Measurements from ENCODE around the gene RNF130.

DNA sequence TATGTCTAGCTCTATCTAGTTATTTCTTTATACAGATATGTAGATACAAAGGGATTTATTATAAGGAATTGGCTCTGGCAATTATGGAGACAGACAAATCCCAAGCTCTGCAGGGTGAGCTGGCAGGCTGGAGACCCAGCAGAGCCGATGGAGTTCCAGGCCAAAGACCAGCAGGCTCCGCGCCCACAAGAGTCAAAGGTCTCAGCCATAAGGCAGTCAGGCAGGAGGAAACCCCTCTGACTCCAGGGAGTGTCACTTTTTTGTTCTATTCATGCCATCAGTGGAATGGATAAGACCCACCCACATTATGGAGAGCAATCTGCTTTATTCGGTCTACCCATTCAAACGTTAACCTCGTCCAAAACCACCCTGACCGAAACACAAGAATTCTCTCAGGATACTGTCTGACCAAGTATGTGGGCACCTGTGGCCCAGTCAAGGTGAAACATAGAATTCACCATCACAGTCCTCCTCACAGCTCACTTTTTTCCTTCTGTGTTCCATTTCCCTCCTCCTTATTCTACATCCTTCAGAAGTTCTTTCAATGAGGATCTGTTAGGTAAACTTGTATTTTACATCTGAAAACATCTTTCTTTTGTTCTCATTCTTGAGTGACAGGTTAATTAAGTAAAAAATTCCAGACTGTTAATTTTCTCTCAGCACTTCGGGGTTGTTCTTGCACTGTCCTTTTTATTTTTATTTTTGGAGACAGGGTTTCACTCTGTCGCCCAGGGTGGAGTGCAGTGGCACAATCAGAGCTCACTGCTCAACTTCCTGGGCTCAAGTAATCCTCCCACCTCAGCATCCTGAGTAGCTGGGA lies 21.2 kb downstream of the RNF130 start:
- TF ChIP-seq RAD21 (IDR thresholded peaks at IDR 0.05) = no peak
- TF ChIP-seq, protein P1, sequence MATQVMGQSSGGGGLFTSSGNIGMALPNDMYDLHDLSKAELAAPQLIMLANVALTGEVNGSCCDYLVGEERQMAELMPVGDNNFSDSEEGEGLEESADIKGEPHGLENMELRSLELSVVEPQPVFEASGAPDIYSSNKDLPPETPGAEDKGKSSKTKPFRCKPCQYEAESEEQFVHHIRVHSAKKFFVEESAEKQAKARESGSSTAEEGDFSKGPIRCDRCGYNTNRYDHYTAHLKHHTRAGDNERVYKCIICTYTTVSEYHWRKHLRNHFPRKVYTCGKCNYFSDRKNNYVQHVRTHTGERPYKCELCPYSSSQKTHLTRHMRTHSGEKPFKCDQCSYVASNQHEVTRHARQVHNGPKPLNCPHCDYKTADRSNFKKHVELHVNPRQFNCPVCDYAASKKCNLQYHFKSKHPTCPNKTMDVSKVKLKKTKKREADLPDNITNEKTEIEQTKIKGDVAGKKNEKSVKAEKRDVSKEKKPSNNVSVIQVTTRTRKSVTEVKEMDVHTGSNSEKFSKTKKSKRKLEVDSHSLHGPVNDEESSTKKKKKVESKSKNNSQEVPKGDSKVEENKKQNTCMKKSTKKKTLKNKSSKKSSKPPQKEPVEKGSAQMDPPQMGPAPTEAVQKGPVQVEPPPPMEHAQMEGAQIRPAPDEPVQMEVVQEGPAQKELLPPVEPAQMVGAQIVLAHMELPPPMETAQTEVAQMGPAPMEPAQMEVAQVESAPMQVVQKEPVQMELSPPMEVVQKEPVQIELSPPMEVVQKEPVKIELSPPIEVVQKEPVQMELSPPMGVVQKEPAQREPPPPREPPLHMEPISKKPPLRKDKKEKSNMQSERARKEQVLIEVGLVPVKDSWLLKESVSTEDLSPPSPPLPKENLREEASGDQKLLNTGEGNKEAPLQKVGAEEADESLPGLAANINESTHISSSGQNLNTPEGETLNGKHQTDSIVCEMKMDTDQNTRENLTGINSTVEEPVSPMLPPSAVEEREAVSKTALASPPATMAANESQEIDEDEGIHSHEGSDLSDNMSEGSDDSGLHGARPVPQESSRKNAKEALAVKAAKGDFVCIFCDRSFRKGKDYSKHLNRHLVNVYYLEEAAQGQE (IDR thresholded peaks at IDR 0.05) = no peak
